GM19023 (cell line): ENCODE results near the gene KIAA1217.
"Not testable (repeated sequence)": the region's sequence is repeated elsewhere in the genome, so short reads cannot be mapped to it uniquely, and the experiment has no call there.

Experiments
- ATAC-seq: cut with Tn5 transposase; IDR thresholded peaks from one replicate; pipeline ENCODE4 v1.9.1; 2021; ENCODE audit warnings: mild to moderate bottlenecking, moderate library complexity; ENCODE audit not compliant: unreplicated experiment

The KIAA1217 gene

GRCh38 chr10:24435374-24435773, 226.4 kb downstream of the KIAA1217 start:
- no peak for ATAC-seq

- ATAC-seq: no peak
Observed at GRCh38 chr10:24437302-24437701, 228.4 kb downstream of the KIAA1217 start.

GRCh38 chr10:24438800-24439199, 229.9 kb downstream of the KIAA1217 start:
- no peak for ATAC-seq

GRCh38 chr10:24439935-24440334, 231.0 kb downstream of the KIAA1217 start:
- ATAC-seq: no peak

- ATAC-seq: no peak
Observed at GRCh38 chr10:24440817-24441797, 232.2 kb downstream of the KIAA1217 start.

GRCh38 chr10:24442234-24442633, 233.3 kb downstream of the KIAA1217 start:
- ATAC-seq: no peak

- ATAC-seq: not testable (repeated sequence)
Observed at GRCh38 chr10:24442641-24443174, 233.8 kb downstream of the KIAA1217 start.

GRCh38 chr10:24444337-24444736, 235.4 kb downstream of the KIAA1217 start:
- no peak for ATAC-seq

GRCh38 chr10:24445958-24446357, 237.0 kb downstream of the KIAA1217 start:
- ATAC-seq: not testable (repeated sequence)

GRCh38 chr10:24446739-24447138, 237.8 kb downstream of the KIAA1217 start:
- no peak for ATAC-seq

GRCh38 chr10:24448351-24448999, 239.5 kb downstream of the KIAA1217 start:
- no peak for ATAC-seq

- ATAC-seq: peak; percentile 91
Observed at GRCh38 chr10:24449321-24449740, 240.4 kb downstream of the KIAA1217 start.

GRCh38 chr10:24449769-24450310, 240.9 kb downstream of the KIAA1217 start:
- no peak for ATAC-seq

GRCh38 chr10:24451325-24451820, 242.4 kb downstream of the KIAA1217 start:
- no peak for ATAC-seq

GRCh38 chr10:24452030-24452429, 243.1 kb downstream of the KIAA1217 start:
- ATAC-seq: no peak

GRCh38 chr10:24453404-24453830, 244.5 kb downstream of the KIAA1217 start:
- no peak for ATAC-seq

GRCh38 chr10:24453973-24454372, 245.0 kb downstream of the KIAA1217 start:
- no peak for ATAC-seq

GRCh38 chr10:24455447-24455846, 246.5 kb downstream of the KIAA1217 start:
- no peak for ATAC-seq

GRCh38 chr10:24456322-24456721, 247.4 kb downstream of the KIAA1217 start:
- ATAC-seq: no peak

GRCh38 chr10:24457661-24458318, 248.9 kb downstream of the KIAA1217 start:
- ATAC-seq: no peak

GRCh38 chr10:24459836-24460235, 250.9 kb downstream of the KIAA1217 start:
- ATAC-seq: no peak
